Measurements from ENCODE around the gene SLC17A7.

SLC17A7 gene

GRCh38 chr19:49425922-49426592 lies 15.3 kb downstream of the SLC17A7 start:
- no peak for DNase-seq

DNA sequence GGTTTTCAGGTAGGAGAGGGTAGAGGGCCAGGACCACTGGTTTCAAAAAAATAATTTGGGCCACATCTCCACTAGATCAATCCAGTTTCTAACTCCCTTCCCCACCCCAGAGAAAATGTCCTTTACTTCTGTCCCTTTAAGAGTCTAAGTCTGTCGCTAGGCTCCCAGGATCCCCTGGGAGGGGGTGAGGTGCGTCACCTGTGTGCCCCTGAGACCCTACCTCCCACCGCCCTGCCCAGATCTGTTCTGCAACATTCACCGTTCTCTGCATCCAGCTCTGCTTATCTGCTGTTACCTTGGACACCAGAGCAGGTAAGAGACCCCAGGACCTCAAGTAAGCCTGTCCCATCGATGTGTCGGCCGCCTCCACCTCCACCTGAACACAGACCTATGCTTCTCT lies 16.1 kb downstream of the SLC17A7 start, which contains the start of gene GFY:
Gene GFY (plus strand): TSS at position 211 of the 400 bp plus-strand sequence. CDS start 1,043 bp downstream, outside the sequence.
- DNase-seq, result no peak

- DNase-seq, result no peak
Measured at GRCh38 chr19:49423985-49424303, 17.4 kb downstream of the SLC17A7 start.

DNA sequence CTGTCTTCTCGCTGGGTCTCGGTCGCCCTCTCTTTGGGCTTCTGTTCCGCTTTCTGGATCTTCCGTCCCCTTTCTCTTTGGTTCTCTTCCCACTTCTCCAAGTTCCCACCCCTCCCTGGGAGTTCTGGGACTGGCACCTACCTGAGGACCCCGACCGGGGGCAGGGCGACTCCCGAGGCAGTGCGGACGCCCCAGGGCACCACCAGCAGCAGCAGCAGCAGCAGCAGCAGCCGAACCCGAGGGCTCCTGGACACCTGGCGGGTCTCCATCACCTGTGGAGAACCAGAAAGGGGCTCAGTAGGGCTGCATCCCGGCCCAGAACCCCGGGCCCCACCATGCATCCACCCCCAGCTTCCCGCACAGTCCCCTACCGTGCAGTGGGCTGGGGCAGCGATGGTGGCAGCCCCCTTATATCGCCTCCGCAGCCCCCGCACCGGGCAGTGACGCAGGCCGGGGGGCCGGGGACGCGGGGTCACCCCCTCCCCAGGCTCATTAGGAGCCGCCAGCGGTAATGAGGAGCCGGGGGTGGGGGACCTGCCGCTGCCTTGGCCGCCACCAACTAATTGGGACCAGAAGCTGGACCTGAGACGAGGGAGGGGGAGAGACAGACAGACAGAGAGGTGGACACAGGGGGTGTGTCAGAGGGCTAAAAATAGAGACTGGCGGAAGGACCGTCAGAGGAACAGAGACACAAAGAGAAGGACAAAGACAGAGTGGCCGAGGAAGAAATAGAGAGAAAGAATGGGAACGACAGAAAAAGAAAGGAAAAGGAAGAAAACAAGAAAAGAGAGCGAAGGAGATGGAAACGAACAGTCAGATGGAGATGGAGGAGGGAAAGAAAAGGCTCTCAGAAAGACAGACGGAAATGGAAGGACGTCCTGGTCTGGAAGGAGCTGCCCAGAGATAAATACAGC lies 18.0 kb downstream of the SLC17A7 start, which contains the start of gene PTH2:
Gene PTH2 (minus strand): TSS at position 371 of the 914 bp plus-strand sequence. CDS start 102 bp downstream, at position 269.
- no peak for DNase-seq

DNA sequence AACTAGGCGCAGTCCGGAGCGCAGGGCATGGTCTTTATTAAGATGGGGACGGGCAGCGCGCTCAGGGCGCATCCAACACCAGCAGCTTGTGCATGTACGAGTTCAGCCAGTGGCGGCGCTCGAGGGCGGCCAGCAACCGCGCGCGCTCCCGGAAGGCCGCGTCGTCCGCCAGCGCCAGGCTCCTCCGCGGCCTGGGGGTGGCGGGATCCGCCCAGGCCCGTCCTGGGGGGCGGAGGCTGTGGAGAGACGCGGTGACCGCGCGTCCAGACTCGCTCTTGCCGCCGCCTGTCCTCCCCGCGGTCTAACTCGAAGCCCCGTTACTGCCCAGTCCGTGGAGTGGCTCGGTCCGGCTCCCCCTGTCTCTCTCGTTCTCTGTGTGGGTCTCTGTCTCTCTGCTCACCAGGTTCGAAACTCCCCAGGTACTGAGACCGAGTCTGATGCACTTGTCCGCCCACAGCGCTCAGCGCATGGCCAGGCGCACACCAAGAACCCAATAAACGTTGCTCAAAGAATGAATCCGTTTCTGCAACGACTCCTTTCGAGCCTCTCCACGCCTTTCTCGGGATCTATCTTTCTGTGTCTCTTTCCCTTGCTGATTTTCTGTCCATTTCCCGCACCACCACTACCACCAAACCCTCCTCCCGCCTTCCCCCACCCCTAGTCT lies 18.8 kb downstream of the SLC17A7 start:
- peak; percentile 55 for DNase-seq

DNA sequence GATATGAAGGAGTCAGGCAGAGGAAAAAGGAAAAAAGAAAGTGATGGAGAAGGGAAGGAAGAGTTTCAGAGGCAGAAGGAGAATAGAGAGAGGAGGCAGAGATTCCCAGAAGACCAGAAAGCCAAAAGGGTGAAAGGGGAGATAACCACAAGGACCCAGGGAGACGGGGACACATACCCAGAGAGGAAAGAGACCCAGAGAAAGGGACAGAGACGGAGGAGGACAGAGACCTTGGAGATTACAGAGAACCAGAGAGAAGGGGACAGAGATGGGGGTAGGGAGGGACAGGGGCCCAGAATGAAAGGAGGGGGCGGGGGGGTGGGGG lies 19.5 kb downstream of the SLC17A7 start:
- DNase-seq, result no peak

DNA sequence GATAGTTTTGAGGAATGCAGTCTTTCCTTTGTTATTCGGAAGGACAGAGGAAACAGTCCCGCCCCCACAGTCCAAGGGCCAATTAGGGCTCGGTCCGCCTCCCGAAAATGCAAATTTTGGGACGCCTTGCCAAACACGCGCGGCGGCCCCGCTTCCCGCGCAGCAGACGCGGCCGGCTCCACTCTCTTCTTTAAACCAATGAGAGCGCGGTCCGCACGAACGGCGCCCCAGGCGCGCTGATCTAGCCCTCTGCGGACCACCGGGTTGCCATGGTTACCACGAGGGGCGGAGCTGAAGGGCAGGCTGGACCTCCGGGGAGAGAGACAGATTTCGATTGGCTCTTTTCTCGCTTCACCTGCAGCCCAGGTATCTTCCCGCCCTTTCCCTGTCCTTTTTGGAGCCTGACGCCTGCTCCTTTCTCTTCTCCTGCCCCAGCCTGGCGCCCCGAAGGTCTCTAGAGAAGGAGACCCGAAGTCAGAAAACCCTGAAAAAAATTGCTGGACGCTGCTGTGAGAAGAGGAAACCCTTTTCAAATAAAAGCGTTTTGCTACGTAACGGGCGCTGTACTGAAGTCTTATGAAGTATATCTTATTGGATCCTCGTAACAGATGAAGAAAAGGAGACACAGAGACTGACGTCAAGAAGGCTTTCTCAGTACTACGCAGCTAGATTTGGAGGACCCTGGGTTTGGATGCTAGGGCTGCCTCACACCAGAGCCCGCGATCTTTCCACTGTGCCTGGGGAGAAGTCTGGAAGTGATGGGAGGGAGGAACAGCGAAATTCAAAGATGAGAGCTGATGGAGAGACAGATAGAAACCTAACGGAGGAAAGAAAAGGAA lies 20.1 kb downstream of the SLC17A7 start:
- peak; percentile 76 for DNase-seq

DNA sequence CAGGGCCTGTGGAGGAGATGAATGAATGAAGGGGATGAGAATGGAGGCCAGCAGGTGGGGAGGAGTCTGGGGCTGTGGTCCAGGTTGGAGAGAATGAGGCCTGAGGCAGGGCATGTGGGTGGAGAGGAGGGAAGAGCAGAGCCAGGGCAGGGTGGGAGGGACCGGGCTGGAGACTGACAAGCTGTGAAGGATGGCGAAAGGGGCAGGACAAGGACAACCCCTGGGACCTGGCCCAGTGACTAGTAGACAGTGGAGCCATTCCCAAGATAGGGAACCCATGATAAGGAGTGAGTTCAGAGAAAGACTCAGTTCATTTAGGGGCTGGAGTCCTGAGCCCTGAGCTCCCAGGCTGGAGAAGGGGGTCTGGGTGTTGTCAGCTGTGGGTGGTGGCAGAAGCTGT lies 21.1 kb downstream of the SLC17A7 start:
- no peak for DNase-seq

DNA sequence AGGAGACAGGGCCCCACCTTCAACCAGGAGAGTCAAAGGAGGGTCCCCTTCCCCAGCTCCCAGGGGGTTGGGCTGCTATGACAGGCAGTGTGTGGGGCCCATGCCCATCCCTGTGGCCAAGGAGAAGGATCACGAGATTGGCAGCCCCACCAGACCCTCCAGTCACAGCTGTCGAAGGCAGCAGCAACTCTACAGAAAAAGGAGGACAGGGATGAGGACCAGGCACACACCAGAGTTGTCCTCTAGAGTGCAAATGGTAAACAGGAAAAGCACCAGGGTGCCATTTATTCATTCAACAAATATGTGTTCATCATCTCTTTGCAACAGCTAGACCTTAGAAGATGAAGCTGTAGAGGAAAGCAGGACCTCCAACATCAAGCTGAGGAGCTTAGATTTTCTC lies 22.2 kb downstream of the SLC17A7 start:
- DNase-seq, result no peak

DNA sequence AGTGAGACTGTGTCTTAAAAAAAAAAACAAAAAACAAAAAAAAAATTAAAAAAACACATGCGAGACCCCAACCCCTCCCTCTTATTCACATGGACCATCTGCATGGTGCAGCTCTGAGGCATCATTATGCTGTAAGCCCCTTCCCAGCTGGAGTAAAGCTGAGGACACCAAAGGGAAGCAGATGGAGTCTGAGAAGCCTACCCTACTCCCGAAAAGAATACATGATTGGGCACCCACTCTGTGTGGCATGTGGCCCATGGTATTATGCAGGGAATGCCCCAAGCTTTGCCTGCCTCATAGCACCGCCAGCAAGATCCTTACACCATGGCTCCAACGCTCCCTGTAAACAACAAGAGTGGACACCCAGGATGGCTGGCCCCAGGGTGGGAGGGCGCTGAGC lies 22.8 kb downstream of the SLC17A7 start:
- no peak for DNase-seq

GRCh38 chr19:49417088-49417487 lies 24.2 kb downstream of the SLC17A7 start:
- no peak for DNase-seq

DNA sequence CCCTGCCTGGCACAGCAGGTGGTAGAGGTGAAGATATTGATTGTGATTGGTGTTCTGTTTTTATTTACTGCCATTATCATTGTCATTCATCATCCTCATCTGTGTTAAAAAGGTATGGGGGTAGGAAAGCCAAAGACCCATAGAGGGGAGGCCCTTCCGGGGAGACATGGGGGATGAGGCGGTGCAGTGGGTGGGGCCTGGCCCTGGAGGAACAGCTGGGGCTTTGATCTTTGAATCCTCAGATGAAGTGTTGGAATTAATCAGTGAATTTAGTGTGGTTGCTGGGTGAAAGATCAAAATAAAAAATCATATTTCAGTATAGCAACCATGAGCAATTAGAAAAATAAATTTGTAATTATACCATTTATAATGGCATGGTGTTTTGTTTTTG lies 25.5 kb downstream of the SLC17A7 start:
- no peak for DNase-seq

DNA sequence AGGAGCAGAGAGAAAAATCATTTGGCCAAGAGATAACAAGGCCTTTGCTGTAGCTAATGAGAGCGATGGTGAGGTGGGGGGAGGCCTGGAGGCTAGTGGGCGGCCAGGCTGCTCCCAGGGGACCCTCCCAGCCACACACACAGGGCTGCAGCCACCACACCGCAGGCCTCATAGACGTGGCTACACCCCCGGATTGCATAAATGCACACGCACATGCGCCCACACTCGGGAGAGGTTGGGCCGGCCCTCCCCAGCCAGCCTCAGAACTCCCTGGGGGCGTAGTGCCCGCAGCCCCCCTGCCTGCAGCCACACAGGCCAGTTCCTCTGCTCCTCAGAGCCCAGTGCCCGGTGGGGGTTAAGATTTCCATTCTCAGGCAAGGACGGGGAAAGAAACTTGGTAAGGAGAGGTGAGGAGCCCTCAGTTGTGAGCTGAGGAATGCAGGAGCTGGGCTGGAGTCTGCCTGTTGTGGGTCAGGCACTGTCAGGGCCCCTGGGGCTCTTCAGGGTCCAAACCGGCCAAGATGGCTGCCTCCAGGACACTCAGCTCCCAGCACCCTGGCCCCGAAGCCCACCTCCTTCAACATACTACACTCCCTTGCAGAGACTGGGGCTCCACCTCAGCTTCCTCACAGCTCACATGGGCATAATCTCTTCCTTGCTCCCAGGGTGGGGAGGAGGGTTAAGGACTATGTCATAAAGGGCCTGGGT lies 26.1 kb downstream of the SLC17A7 start:
- DNase-seq, result no peak

- no peak for DNase-seq
Measured at GRCh38 chr19:49414256-49414655, 27.1 kb downstream of the SLC17A7 start.

- DNase-seq, result no peak
Measured at GRCh38 chr19:49413348-49413747, 28.0 kb downstream of the SLC17A7 start.

GRCh38 chr19:49411681-49412326 lies 29.5 kb downstream of the SLC17A7 start:
- no peak for DNase-seq

DNA sequence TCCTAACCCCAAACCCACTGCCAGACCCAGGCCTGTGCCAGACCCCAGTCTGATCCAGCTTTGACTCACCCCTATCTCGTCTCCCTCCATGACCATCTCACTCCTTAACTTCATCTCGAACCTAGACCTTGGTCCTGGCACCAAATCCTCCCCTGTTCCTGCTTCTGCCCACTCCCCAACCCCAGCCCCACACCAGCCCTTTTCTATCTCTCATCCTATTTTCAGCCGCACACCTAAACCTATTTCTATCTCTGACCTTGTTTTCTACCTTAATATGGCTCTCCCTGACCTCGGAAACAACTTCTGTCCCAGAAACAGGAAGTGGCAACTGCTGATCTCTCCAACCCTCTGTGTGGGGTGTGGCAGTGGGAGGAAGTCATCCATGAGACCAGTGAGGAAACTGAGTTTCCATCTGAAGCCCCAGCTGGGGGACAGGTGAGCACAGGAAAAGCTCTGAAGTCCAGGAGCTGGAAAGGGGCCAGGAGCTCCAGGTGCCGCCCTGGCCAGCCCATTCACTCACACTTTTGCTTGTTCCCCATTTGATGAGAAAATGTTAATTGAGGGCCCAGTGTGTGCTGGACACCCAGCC lies 31.8 kb downstream of the SLC17A7 start:
- peak; percentile 76 for DNase-seq

GRCh38 chr19:49408816-49409440 lies 32.4 kb downstream of the SLC17A7 start:
- DNase-seq, result peak; percentile 40

GRCh38 chr19:49407482-49408015 lies 33.8 kb downstream of the SLC17A7 start:
- no peak for DNase-seq

DNA sequence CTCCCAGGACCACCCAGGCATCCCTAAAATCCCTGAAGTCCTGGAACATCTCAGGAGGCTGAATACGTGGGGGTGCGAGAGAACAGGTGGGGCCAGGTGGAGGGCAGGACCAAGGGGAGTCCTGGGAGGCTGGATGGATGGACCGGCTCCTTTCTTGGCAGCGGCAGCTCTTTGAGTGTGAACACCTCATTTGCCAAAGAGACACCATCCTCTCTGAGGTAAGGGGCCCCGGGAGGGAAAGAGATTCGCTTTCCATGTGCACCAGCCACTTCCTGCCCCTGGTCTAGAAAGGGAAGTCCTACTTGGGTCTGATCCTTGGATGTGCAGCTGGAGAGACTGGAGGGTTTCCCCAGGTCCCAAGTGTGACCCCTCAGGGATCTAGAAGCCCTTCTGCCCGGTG lies 34.2 kb downstream of the SLC17A7 start:
- no peak for DNase-seq

Data from inflammatory macrophage treated with lipopolysaccharide for 4 hours (primary cell).